NT2/D1 (cell line): Measurements from ENCODE around the gene DPP8.
"Not testable (repeated sequence)": the region's sequence is repeated elsewhere in the genome, so short reads cannot be mapped to it uniquely, and the experiment has no call there.

ENCODE experiments used
- DNase-seq: peaks from one replicate; pipeline ENCODE4 v3.0.0-alpha.2; 2011; ENCODE audit warnings: low read depth, low spot score
- H3K27me3 ChIP-seq: 2 replicates; pipeline ENCODE4 v1.6.0; 2011; ENCODE audit warnings: mild to moderate bottlenecking; ENCODE audit not compliant: insufficient read length, insufficient read depth
- H3K36me3 ChIP-seq: 2 replicates; pipeline ENCODE4 v1.6.1; 2011; ENCODE audit warnings: mild to moderate bottlenecking, low read length, mixed read lengths; ENCODE audit not compliant: insufficient read depth, insufficient read length
- H3K4me1 ChIP-seq: 2 replicates; pipeline ENCODE4 v1.5.1; 2011; ENCODE audit not compliant: insufficient read depth, insufficient read length
- H3K4me3 ChIP-seq: 2 replicates; pipeline ENCODE4 v1.5.1; 2011; ENCODE audit warnings: low read depth; ENCODE audit not compliant: insufficient read length
- H3K9ac ChIP-seq: 2 replicates; pipeline ENCODE4 v1.6.0; 2011; ENCODE audit warnings: low read depth; ENCODE audit not compliant: insufficient read length
- H3K9me3 ChIP-seq: 2 replicates; pipeline ENCODE4 v1.5.1; 2011; ENCODE audit warnings: mild to moderate bottlenecking, low read length; ENCODE audit not compliant: insufficient read depth
- SUZ12 ChIP-seq: IDR thresholded peaks from 2 replicates; pipeline ENCODE4 v1.6.1; 2011; ENCODE audit not compliant: insufficient read length, insufficient read depth; ENCODE audit errors: extremely low read depth
- YY1 ChIP-seq: IDR thresholded peaks from 2 replicates; pipeline ENCODE4 v1.6.1; 2011; ENCODE audit not compliant: insufficient read length, insufficient read depth
- ZNF274 ChIP-seq: IDR thresholded peaks from 2 replicates; pipeline ENCODE4 v1.6.1; 2011; ENCODE audit warnings: mild to moderate bottlenecking, low read depth, low read length

Gene DPP8

DNA sequence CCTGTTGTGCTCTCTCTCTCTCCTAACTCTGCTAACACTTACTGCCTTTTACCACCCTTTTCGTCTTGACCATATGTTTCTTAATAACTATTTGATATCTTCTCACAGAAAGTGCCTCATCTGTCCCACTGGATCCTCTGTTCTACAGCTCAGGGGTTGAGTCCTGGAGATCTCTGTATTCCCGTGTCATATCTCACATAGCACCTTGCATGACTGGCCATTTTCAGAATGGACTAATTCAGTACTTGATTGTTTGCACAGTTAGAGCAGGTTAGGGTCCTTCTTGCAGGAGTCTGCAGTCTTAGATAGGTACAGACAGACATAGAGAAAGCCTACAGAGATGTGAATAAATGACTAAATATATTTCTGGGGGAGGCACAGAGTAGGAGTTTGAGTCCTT lies 33.7 kb upstream of the DPP8 start:
- Histone ChIP-seq H3K27me3 (no peaks in the 10 kb centered on the region), H3K36me3 (peaks cover 43% of the 10 kb centered on the region), H3K9ac (no peak overlapping the region), H3K4me1 (no peaks in the 10 kb centered on the region), H3K9me3 (no peaks in the 10 kb centered on the region), H3K4me3 (no peak overlapping the region)
- DNase-seq, result no peak
- no peak for TF ChIP-seq SUZ12

DNA sequence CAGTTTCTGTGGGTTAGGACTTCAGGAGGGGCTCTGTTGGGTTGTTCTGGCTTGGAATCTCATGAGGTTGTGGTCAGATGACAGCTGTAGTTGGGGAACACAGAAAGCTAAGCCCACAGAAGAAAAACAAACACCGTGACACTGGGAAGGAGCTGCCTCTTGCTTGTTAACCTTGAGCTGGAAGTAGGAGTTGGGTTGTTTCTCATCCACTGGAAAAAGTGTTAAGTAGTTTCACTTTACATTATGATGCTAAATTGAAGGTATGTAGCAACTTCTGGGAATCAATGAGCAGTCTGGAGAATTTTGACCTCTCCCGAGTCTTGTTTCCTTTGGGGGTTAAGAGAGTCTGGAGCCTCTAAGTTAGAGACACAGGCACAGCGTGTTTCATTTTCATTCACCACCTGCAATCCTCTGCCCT lies 33.2 kb upstream of the DPP8 start:
- Histone ChIP-seq H3K9ac (no peak overlapping the region), H3K36me3 (peaks cover 38% of the 10 kb centered on the region), H3K4me1 (no peaks in the 10 kb centered on the region), H3K9me3 (no peaks in the 10 kb centered on the region), H3K27me3 (no peaks in the 10 kb centered on the region), H3K4me3 (no peak overlapping the region)
- no peak for DNase-seq
- TF ChIP-seq YY1 (no peak), ZNF274 (no peak), SUZ12 (no peak)

GRCh38 chr15:65549288-65549687 lies 31.8 kb upstream of the DPP8 start:
- not testable (repeated sequence) for H3K27me3 ChIP-seq, DNase-seq, H3K9ac ChIP-seq, H3K4me3 ChIP-seq, H3K9me3 ChIP-seq, H3K4me1 ChIP-seq
- peaks cover 24% of the 10 kb centered on the region for H3K36me3 ChIP-seq

- no peaks in the 10 kb centered on the region for H3K27me3 ChIP-seq
- DNase-seq, result no peak
- H3K9ac ChIP-seq, result no peak overlapping the region
- no peaks in the 10 kb centered on the region for H3K9me3 ChIP-seq
- no peak overlapping the region for H3K4me3 ChIP-seq
- peaks cover 11% of the 10 kb centered on the region for H3K36me3 ChIP-seq
- H3K4me1 ChIP-seq, result no peaks in the 10 kb centered on the region
- TF ChIP-seq ZNF274 (no peak), SUZ12 (no peak), YY1 (no peak)
These were observed 30.4 kb upstream of the DPP8 start for GRCh38 chr15:65547841-65548240.

- Histone ChIP-seq H3K4me1 (no peaks in the 10 kb centered on the region), H3K9ac (no peak overlapping the region), H3K4me3 (no peak overlapping the region), H3K36me3 (peaks cover 14% of the 10 kb centered on the region), H3K27me3 (no peaks in the 10 kb centered on the region), H3K9me3 (no peaks in the 10 kb centered on the region)
- TF ChIP-seq ZNF274 (no peak), YY1 (no peak), SUZ12 (no peak)
- no peak for DNase-seq
These were observed 23.8 kb upstream of the DPP8 start for GRCh38 chr15:65541231-65541820.

DNA sequence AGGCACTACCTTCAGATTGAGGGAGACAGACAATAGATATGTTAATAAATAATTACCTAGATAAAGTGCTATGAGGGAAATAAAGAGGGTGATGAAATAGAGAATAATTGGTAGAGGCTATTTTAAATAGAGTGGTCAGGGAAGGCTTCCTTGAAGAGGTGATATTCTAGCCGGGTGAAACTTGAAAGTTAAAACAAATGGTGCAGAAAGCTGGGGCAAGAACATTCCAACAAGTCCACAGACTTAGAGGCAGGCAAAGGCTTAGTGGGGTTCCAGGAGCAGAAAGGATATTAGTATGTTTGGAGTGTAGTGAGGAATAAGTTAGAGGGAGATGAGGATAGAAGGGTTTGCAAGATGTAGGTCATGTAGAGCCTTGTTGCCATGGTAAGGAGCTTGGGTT lies 22.8 kb upstream of the DPP8 start:
- Histone ChIP-seq H3K4me1 (no peaks in the 10 kb centered on the region), H3K9ac (no peak overlapping the region), H3K9me3 (no peaks in the 10 kb centered on the region), H3K27me3 (no peaks in the 10 kb centered on the region), H3K4me3 (no peak overlapping the region), H3K36me3 (peaks cover 23% of the 10 kb centered on the region)
- no peak for TF ChIP-seq YY1
- no peak for TF ChIP-seq SUZ12
- TF ChIP-seq ZNF274, result no peak
- DNase-seq, result no peak

- Histone ChIP-seq H3K4me3 (no peak overlapping the region), H3K4me1 (peaks cover 2% of the 10 kb centered on the region)
- TF ChIP-seq SUZ12 (no peak), YY1 (no peak), ZNF274 (no peak)
These were observed 17.7 kb upstream of the DPP8 start for GRCh38 chr15:65535192-65535591.

More at GRCh38 chr15:65535192-65535591, 17.7 kb upstream of the DPP8 start:
- Histone ChIP-seq H3K9me3 (no peaks in the 10 kb centered on the region), H3K36me3 (peaks cover 37% of the 10 kb centered on the region), H3K27me3 (no peaks in the 10 kb centered on the region), H3K9ac (no peak overlapping the region)
- no peak for DNase-seq
